OCI-LY3 (cell line): Measurements from ENCODE around the gene CARD19.

Experiments
- H2AFZ ChIP-seq: fragments of 200-600, 300-600 bp; shearing (Covaris generic); 2 replicates; pipeline ENCODE4 v1.6.0; 2014; ENCODE audit warnings: antibody characterized with exemption, low read depth, low read length
- H3K27ac ChIP-seq: fragments of 200-600, 300-600 bp; sonication (generic); 2 replicates; pipeline ENCODE4 v1.5.1; 2014; ENCODE audit warnings: mild to moderate bottlenecking, low read length, moderate library complexity, mixed read lengths
- H3K27me3 ChIP-seq: fragments of 200-600, 300-600 bp; sonication (generic); 2 replicates; pipeline ENCODE4 v1.6.1; 2014; ENCODE audit warnings: low read depth, low read length, mixed read lengths
- H3K36me3 ChIP-seq: fragments of 200-600, 300-600 bp; sonication (generic); replicated peaks from 2 replicates; pipeline ENCODE3; 2014; ENCODE audit warnings: low read depth, low read length, mixed read lengths
- H3K4me1 ChIP-seq: fragments of 300-600, 200-600 bp; sonication (generic); 2 replicates; pipeline ENCODE4 v1.6.1; 2014; ENCODE audit warnings: low read length, mixed read lengths
- H3K4me2 ChIP-seq: fragments of 200-600, 300-600 bp; sonication (generic); 2 replicates; pipeline ENCODE4 v1.6.1; 2014; ENCODE audit warnings: low read length, mixed read lengths
- H3K4me3 ChIP-seq: fragments of 300-600, 200-600 bp; sonication (generic); 2 replicates; pipeline ENCODE4 v1.5.1; 2014; ENCODE audit warnings: antibody characterized with exemption, mild to moderate bottlenecking, low read length, moderate library complexity
- H3K79me2 ChIP-seq: fragments of 300-600, 200-600 bp; shearing (Covaris generic); 2 replicates; pipeline ENCODE4 v1.6.1; 2014; ENCODE audit warnings: mild to moderate bottlenecking, low read length, mixed read lengths
- H3K9ac ChIP-seq: fragments of 300-600, 200-600 bp; shearing (Covaris generic); 2 replicates; pipeline ENCODE4 v1.6.0; 2014; ENCODE audit warnings: mild to moderate bottlenecking, low read length, moderate library complexity
- H3K9me3 ChIP-seq: fragments of 200-600, 300-600 bp; shearing (Covaris generic); 2 replicates; pipeline ENCODE4 v1.6.1; 2014; ENCODE audit warnings: low read length, mixed read lengths; ENCODE audit not compliant: insufficient read depth
- H4K20me1 ChIP-seq: fragments of 200-600, 300-600 bp; sonication (generic); 2 replicates; pipeline ENCODE4 v1.6.1; 2016; ENCODE audit warnings: low read length, mixed read lengths; ENCODE audit not compliant: insufficient read depth
- CTCF ChIP-seq: fragments of 200-600, 300-600 bp; sonication (generic); IDR thresholded peaks from 2 replicates; pipeline ENCODE4 v1.5.1; 2014; ENCODE audit warnings: antibody characterized with exemption, low read length, low read depth
- EZH2phosphoT487 ChIP-seq: fragments of 200-600 bp; shearing (Covaris generic); IDR thresholded peaks from 2 replicates; pipeline ENCODE4 v1.6.1; 2018; ENCODE audit warnings: antibody characterized with exemption, mixed run types, low read depth

The CARD19 gene

GRCh38 chr9:93117924-93118862, 22.2 kb downstream of the CARD19 start:
- Histone ChIP-seq H4K20me1 (no peaks in the 10 kb centered on the region), H3K9me3 (no peaks in the 10 kb centered on the region), H3K4me1 (peaks cover 9% of the 10 kb centered on the region), H3K27ac (no peak overlapping the region), H3K9ac (no peak overlapping the region), H3K79me2 (no peaks in the 10 kb centered on the region), H2AFZ (no peak overlapping the region), H3K36me3 (no peaks in the 10 kb centered on the region), H3K4me2 (no peak overlapping the region), H3K4me3 (no peak overlapping the region), H3K27me3 (no peaks in the 10 kb centered on the region)
- TF ChIP-seq CTCF (no peak), EZH2phosphoT487 (no peak)

GRCh38 chr9:93118863-93119702, 23.1 kb downstream of the CARD19 start:
- Histone ChIP-seq H3K4me3 (no peak overlapping the region), H4K20me1 (0 out of 2 replicates have a peak, but pooled peaks cover 3% of the 10 kb centered on the region), H3K79me2 (no peaks in the 10 kb centered on the region), H3K9ac (no peak overlapping the region), H3K4me2 (no peak overlapping the region), H3K27me3 (no peaks in the 10 kb centered on the region), H3K9me3 (no peaks in the 10 kb centered on the region), H3K4me1 (no peaks in the 10 kb centered on the region; the same call in 1 of the 2 replicates), H3K27ac (no peak overlapping the region), H3K36me3 (peaks cover 4% of the 10 kb centered on the region), H2AFZ (no peak overlapping the region)
- TF ChIP-seq EZH2phosphoT487, result no peak
- TF ChIP-seq CTCF, result no peak

GRCh38 chr9:93119703-93119952, 23.6 kb downstream of the CARD19 start:
- Histone ChIP-seq H3K4me3 (no peak overlapping the region), H3K27me3 (no peaks in the 10 kb centered on the region), H3K36me3 (peaks cover 4% of the 10 kb centered on the region), H3K27ac (no peak overlapping the region), H3K79me2 (no peaks in the 10 kb centered on the region), H2AFZ (no peak overlapping the region), H3K9ac (no peak overlapping the region), H3K4me1 (no peaks in the 10 kb centered on the region), H4K20me1 (0 out of 2 replicates have a peak, but pooled peaks cover 3% of the 10 kb centered on the region), H3K4me2 (no peak overlapping the region), H3K9me3 (no peaks in the 10 kb centered on the region)
- TF ChIP-seq EZH2phosphoT487 (no peak), CTCF (no peak)
